ENCODE data around the gene TANGO2. TPM values are rescaled to one million over a fixed set of nuclear protein-coding genes. Genes with fewer than 3 reads are reported as not detected.

The TANGO2 gene
- polyA plus RNA-seq, 2 donors, result 9.5 to 9.8 TPM

DNA sequence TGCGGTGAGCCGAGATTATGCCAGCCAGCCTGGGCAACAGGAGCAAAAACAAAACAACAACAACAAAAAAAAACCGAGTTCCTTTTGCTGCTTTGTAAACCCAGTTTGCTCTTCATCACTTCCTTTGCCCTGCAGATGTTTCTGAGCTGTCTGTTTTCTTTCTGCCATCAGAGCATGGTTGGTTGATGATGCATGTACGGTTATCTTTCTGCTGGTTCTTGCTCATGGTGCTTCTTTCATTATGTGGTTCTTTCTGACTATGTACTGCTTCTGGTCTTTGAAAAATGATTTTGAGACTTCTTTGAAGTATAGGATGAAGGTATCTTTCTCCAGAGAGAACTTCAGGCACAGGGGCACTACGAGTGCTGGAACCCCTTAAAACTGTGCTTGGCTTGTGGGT, 13.2 kb downstream of the TANGO2 start:
- no peaks in the 10 kb centered on the region for H3K9me3 ChIP-seq (ENCODE audit: control insufficient read depth in 2 of 2, insufficient read depth in 1 of 2, low read depth in 1 of 2, low read length in 1 of 2)
- H3K4me3 ChIP-seq (ENCODE audit: low read depth in 1 of 2, low read length in 2 of 2), result no peak overlapping the region
- peaks cover 6 to 26% of the 10 kb centered on the region in 2 donors for H3K36me3 ChIP-seq (ENCODE audit: control insufficient read depth in 2 of 2, insufficient read depth in 2 of 2, low read length in 1 of 2)
- no peak overlapping the region for H3K27ac ChIP-seq (ENCODE audit: low read depth in 2 of 2, low read length in 1 of 2)
- 76 to 85% methylated on average over 5 of the region's 5 CpGs for WGBS, 2 donors
- peaks cover 4 to 17% of the 10 kb centered on the region in 2 donors for H3K4me1 ChIP-seq (ENCODE audit: control insufficient read depth in 2 of 2, insufficient read depth in 2 of 2, low read length in 1 of 2)
- no peaks in the 10 kb centered on the region for H3K27me3 ChIP-seq (ENCODE audit: control insufficient read depth in 1 of 2, insufficient read depth in 2 of 2, low read length in 2 of 2)

- Histone ChIP-seq H3K9me3 (ENCODE audit: control insufficient read depth in 2 of 2, insufficient read depth in 1 of 2, low read depth in 1 of 2, low read length in 1 of 2) (no peaks in the 10 kb centered on the region), H3K4me3 (ENCODE audit: low read depth in 1 of 2, low read length in 2 of 2) (no peak overlapping the region), H3K4me1 (ENCODE audit: control insufficient read depth in 2 of 2, insufficient read depth in 2 of 2, low read length in 1 of 2) (peaks cover 4 to 17% of the 10 kb centered on the region in 2 donors), H3K36me3 (ENCODE audit: control insufficient read depth in 2 of 2, insufficient read depth in 2 of 2, low read length in 1 of 2) (peaks cover 6 to 28% of the 10 kb centered on the region in 2 donors), H3K27me3 (ENCODE audit: control insufficient read depth in 1 of 2, insufficient read depth in 2 of 2, low read length in 2 of 2) (no peaks in the 10 kb centered on the region), H3K27ac (ENCODE audit: low read depth in 2 of 2, low read length in 1 of 2) (no peak overlapping the region)
- 84 to 90% methylated on average over 16 of the region's 16 CpGs for WGBS, 2 donors
Observed at GRCh38 chr22:20035375-20036083, 14.6 kb downstream of the TANGO2 start.

GRCh38 chr22:20036084-20036482, 15.2 kb downstream of the TANGO2 start:
- H3K27ac ChIP-seq (ENCODE audit: low read depth in 2 of 2, low read length in 1 of 2), result no peak overlapping the region
- H3K36me3 ChIP-seq (ENCODE audit: control insufficient read depth in 2 of 2, insufficient read depth in 2 of 2, low read length in 1 of 2), result peaks cover 6 to 28% of the 10 kb centered on the region in 2 donors
- 90 to 94% methylated on average over 10 of the region's 10 CpGs for WGBS, 2 donors
- H3K27me3 ChIP-seq (ENCODE audit: control insufficient read depth in 1 of 2, insufficient read depth in 2 of 2, low read length in 2 of 2), result no peaks in the 10 kb centered on the region
- no peak overlapping the region for H3K4me3 ChIP-seq (ENCODE audit: low read depth in 1 of 2, low read length in 2 of 2)
- no peaks in the 10 kb centered on the region for H3K9me3 ChIP-seq (ENCODE audit: control insufficient read depth in 2 of 2, insufficient read depth in 1 of 2, low read depth in 1 of 2, low read length in 1 of 2)
- peaks cover 4 to 17% of the 10 kb centered on the region in 2 donors for H3K4me1 ChIP-seq (ENCODE audit: control insufficient read depth in 2 of 2, insufficient read depth in 2 of 2, low read length in 1 of 2)

DNA sequence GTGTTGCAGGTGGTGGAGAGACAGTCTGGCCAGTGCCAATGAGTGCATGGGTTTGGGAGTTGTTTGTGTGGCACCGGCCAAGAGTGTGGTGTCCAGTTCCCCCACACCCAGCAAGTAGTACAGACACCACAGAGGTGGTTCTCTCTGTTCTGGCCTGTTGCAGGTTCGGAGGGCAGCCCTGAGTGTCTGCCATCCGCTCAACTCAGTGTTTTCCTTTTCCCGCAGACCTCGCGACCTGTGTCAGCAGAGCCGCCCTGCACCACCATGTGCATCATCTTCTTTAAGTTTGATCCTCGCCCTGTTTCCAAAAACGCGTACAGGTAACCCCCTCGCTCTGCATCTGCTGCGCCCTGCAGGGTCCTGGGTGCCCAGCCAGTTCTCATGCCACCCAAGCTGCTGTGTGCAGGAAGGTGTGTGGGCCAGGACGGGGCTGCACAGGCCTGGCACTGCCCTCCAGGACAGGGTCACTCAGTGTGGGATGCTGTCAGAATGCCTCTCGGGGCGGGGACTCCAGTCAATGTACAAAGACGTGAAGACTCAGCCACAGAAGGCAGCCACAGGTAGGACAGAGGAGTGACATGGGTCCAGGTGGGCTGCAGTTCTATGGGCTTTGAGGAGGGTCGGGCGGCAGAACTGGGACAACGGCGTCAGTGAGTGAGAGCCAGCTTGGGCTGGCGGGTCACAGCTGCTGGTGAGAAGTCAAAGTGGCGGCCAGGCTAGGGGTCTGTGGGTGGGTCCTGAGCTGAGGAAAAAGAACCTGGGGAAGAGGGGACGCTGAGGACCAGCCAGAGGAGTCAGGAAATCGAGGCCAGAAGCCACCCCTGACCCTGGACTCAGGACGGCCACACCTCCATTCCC, 15.9 kb downstream of the TANGO2 start:
- Histone ChIP-seq H3K36me3 (ENCODE audit: control insufficient read depth in 2 of 2, insufficient read depth in 2 of 2, low read length in 1 of 2) (peaks cover 6 to 23% of the 10 kb centered on the region in 2 donors), H3K4me1 (ENCODE audit: control insufficient read depth in 2 of 2, insufficient read depth in 2 of 2, low read length in 1 of 2) (peaks cover 4 to 14% of the 10 kb centered on the region in 2 donors)
- 95% methylated on average over 25 of the region's 25 CpGs for WGBS, 2 donors

DNA sequence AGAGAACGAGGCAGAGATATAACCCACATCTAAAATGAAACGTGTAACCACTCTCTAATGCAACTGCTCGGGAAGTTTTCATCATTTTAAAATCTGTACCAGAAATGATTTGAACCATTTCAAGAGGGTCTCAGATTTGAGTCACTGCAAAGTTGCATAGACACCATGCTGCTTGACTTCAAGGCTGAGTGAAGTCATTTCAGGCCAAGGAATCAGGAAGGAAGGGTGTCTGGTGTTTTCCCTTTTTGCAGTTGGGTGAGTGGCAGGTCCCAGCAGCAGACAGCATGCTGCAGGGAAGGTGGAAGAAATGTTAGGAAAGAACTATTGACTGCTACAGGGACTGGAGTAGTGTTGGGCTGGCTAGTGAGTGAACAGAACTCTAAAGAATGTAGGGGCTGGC, 16.5 kb downstream of the TANGO2 start:
- WGBS, 2 donors, result 77 to 89% methylated on average over 3 of the region's 3 CpGs
- no peaks in the 10 kb centered on the region for H3K27me3 ChIP-seq (ENCODE audit: control insufficient read depth in 1 of 2, insufficient read depth in 2 of 2, low read length in 2 of 2)
- H3K36me3 ChIP-seq (ENCODE audit: control insufficient read depth in 2 of 2, insufficient read depth in 2 of 2, low read length in 1 of 2), result peaks cover 6 to 23% of the 10 kb centered on the region in 2 donors

More for the DNA sequence above, 15.9 kb downstream of the TANGO2 start:
- Histone ChIP-seq H3K27ac (ENCODE audit: low read depth in 2 of 2, low read length in 1 of 2) (no peak overlapping the region), H3K4me3 (ENCODE audit: low read depth in 1 of 2, low read length in 2 of 2) (no peak overlapping the region), H3K27me3 (ENCODE audit: control insufficient read depth in 1 of 2, insufficient read depth in 2 of 2, low read length in 2 of 2) (no peaks in the 10 kb centered on the region), H3K9me3 (ENCODE audit: control insufficient read depth in 2 of 2, insufficient read depth in 1 of 2, low read depth in 1 of 2, low read length in 1 of 2) (no peaks in the 10 kb centered on the region)

DNA sequence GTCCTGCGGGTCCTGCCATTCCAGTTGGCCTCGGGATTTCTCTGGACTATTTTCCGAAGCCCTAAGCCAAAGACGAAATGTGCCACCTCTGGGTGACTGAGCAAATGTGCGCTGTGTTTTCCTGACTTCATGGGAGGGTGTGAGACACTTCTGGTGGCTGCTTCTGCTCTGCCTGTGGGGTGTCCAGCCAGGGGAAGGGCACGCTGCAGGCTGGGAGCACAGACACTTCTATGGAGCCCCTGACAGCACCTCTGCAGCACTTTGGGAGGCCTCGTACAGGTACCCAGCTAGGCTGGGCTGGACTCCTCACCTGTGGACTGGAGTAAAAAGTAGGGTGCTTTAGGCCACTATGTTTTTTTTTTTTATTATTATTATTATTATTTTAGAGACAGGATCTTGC, 17.7 kb downstream of the TANGO2 start:
- Histone ChIP-seq H3K27me3 (ENCODE audit: control insufficient read depth in 1 of 2, insufficient read depth in 2 of 2, low read length in 2 of 2) (no peaks in the 10 kb centered on the region), H3K4me1 (ENCODE audit: control insufficient read depth in 2 of 2, insufficient read depth in 2 of 2, low read length in 1 of 2) (no peaks in the 10 kb centered on the region), H3K9me3 (ENCODE audit: control insufficient read depth in 2 of 2, insufficient read depth in 1 of 2, low read depth in 1 of 2, low read length in 1 of 2) (no peaks in the 10 kb centered on the region), H3K4me3 (ENCODE audit: low read depth in 1 of 2, low read length in 2 of 2) (no peak overlapping the region), H3K27ac (ENCODE audit: low read depth in 2 of 2, low read length in 1 of 2) (no peak overlapping the region), H3K36me3 (ENCODE audit: control insufficient read depth in 2 of 2, insufficient read depth in 2 of 2, low read length in 1 of 2) (peaks cover 10 to 28% of the 10 kb centered on the region in 2 donors)
- WGBS, 2 donors, result 81 to 91% methylated on average over 7 of the region's 7 CpGs

More for the DNA sequence above, 16.5 kb downstream of the TANGO2 start:
- H3K4me1 ChIP-seq (ENCODE audit: control insufficient read depth in 2 of 2, insufficient read depth in 2 of 2, low read length in 1 of 2), result peaks cover under 1 to 8% of the 10 kb centered on the region in 2 donors
- H3K9me3 ChIP-seq (ENCODE audit: control insufficient read depth in 2 of 2, insufficient read depth in 1 of 2, low read depth in 1 of 2, low read length in 1 of 2), result no peaks in the 10 kb centered on the region
- H3K4me3 ChIP-seq (ENCODE audit: low read depth in 1 of 2, low read length in 2 of 2), result no peak overlapping the region
- no peak overlapping the region for H3K27ac ChIP-seq (ENCODE audit: low read depth in 2 of 2, low read length in 1 of 2)

DNA sequence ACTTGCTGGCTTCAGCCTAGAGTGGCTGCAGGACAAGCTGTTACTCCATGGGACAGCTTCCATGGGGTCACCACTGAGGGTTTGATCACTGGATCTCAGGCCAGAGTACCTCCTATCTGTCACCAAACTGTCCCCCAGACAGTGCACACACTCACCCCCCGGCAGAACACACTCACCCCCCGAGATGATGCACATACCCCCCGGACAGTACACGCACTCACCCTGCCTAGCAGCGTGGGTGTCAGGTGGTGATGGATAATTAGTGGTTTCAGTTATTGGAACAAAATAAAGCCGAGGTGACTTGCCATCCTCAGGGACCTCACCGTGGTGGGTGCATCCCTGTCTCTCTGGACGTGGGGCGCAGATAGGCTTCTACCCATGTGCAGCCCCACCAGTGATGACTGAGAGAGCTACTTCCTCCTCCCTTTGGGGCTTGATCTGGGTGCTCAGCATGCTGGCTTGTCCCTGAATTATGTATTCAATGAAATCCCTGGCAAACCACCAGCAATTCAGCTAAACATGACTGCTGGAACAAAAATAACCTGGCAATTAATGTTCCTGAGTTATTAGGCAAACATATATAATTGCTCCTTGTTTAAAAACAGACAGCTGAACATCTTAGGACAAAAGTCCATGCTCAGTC, 18.9 kb downstream of the TANGO2 start:
- 81 to 88% methylated on average over 9 of the region's 9 CpGs for WGBS, 2 donors
- Histone ChIP-seq H3K9me3 (ENCODE audit: control insufficient read depth in 2 of 2, insufficient read depth in 1 of 2, low read depth in 1 of 2, low read length in 1 of 2) (no peaks in the 10 kb centered on the region), H3K4me1 (ENCODE audit: control insufficient read depth in 2 of 2, insufficient read depth in 2 of 2, low read length in 1 of 2) (no peaks in the 10 kb centered on the region), H3K27ac (ENCODE audit: low read depth in 2 of 2, low read length in 1 of 2) (no peak overlapping the region), H3K27me3 (ENCODE audit: control insufficient read depth in 1 of 2, insufficient read depth in 2 of 2, low read length in 2 of 2) (no peaks in the 10 kb centered on the region), H3K4me3 (ENCODE audit: low read depth in 1 of 2, low read length in 2 of 2) (no peak overlapping the region), H3K36me3 (ENCODE audit: control insufficient read depth in 2 of 2, insufficient read depth in 2 of 2, low read length in 1 of 2) (peaks cover 15 to 37% of the 10 kb centered on the region in 2 donors)

- 88 to 90% methylated on average over 7 of the region's 7 CpGs for WGBS, 2 donors
- peaks cover 15 to 37% of the 10 kb centered on the region in 2 donors for H3K36me3 ChIP-seq (ENCODE audit: control insufficient read depth in 2 of 2, insufficient read depth in 2 of 2, low read length in 1 of 2)
- no peaks in the 10 kb centered on the region for H3K27me3 ChIP-seq (ENCODE audit: control insufficient read depth in 1 of 2, insufficient read depth in 2 of 2, low read length in 2 of 2)
- H3K4me1 ChIP-seq (ENCODE audit: control insufficient read depth in 2 of 2, insufficient read depth in 2 of 2, low read length in 1 of 2), result no peaks in the 10 kb centered on the region
- H3K27ac ChIP-seq (ENCODE audit: low read depth in 2 of 2, low read length in 1 of 2), result no peak overlapping the region
- no peak overlapping the region for H3K4me3 ChIP-seq (ENCODE audit: low read depth in 1 of 2, low read length in 2 of 2)
- H3K9me3 ChIP-seq (ENCODE audit: control insufficient read depth in 2 of 2, insufficient read depth in 1 of 2, low read depth in 1 of 2, low read length in 1 of 2), result no peaks in the 10 kb centered on the region
Observed at GRCh38 chr22:20040327-20041200, 19.7 kb downstream of the TANGO2 start.

All from esophagus (tissue), 2 donors.